ENCODE measurements around the gene NEK11.
"Not testable (repeated sequence)": the region's sequence is repeated elsewhere in the genome, so short reads cannot be mapped to it uniquely, and the experiment has no call there.

The NEK11 gene

GRCh38 chr3:131038326-131038725, 11.6 kb downstream of the NEK11 start:
- H3K9me3 ChIP-seq (ENCODE audit: control insufficient read depth, insufficient read depth, low read length): no peaks in the 10 kb centered on the region
- H3K36me3 ChIP-seq (ENCODE audit: control insufficient read depth, insufficient read depth, low read length): no peaks in the 10 kb centered on the region
- H3K27me3 ChIP-seq (ENCODE audit: control insufficient read depth, insufficient read depth, low read length): no peaks in the 10 kb centered on the region
- H3K4me1 ChIP-seq (ENCODE audit: control insufficient read depth, insufficient read depth, low read length): no peaks in the 10 kb centered on the region
- no peak overlapping the region for H3K27ac ChIP-seq (ENCODE audit: low read depth, low read length)
- no peak overlapping the region for H3K4me3 ChIP-seq (ENCODE audit: low read depth, low read length)
- no peak overlapping the region for H3K9ac ChIP-seq (ENCODE audit: low read depth, low read length)

DNA sequence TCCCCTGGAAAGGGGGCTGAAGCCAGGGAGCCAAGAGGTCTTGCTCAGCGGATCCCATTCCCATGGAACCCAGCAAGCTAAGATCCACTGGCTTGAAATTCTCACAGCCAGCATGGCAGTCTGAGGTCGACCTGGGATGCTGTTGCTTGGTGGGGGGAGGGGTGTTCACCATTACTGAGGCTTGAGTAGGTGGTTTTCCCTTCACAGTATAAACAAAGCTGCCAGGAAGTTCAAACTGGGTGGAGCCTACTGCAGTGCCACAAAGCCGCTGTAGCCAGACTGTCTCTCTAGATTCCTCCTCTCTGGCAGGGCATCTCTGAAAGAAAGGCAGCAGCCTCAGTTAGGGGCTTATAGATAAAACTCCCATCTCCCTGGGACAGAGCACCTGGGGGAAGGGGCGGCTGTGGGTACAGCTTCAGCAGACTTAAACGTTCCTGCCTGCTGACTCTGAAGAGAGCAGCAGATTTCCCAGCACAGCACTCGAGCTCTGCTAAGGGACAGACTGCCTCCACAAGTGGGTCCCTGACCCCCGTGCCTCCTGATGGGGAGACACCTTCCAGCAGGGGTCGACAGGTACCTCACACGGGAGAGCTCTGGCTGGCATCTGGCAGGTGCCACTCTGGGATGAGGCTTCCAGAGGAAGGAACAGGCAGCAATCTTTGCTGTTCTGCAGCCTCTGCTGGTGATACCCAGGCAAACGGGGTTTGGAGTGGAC, 15.8 kb downstream of the NEK11 start:
- H3K27me3 ChIP-seq (ENCODE audit: control insufficient read depth, insufficient read depth, low read length); H3K27ac ChIP-seq (ENCODE audit: low read depth, low read length); H3K9me3 ChIP-seq (ENCODE audit: control insufficient read depth, insufficient read depth, low read length); H3K9ac ChIP-seq (ENCODE audit: low read depth, low read length); H3K36me3 ChIP-seq (ENCODE audit: control insufficient read depth, insufficient read depth, low read length); H3K4me1 ChIP-seq (ENCODE audit: control insufficient read depth, insufficient read depth, low read length); H3K4me3 ChIP-seq (ENCODE audit: low read depth, low read length): not testable (repeated sequence)

GRCh38 chr3:131047582-131047981, 20.9 kb downstream of the NEK11 start:
- Histone ChIP-seq H3K36me3 (ENCODE audit: control insufficient read depth, insufficient read depth, low read length) (no peaks in the 10 kb centered on the region), H3K9me3 (ENCODE audit: control insufficient read depth, insufficient read depth, low read length) (no peaks in the 10 kb centered on the region; the same call in 1 of the 2 replicates), H3K9ac (ENCODE audit: low read depth, low read length) (no peak overlapping the region), H3K4me3 (ENCODE audit: low read depth, low read length) (no peak overlapping the region), H3K4me1 (ENCODE audit: control insufficient read depth, insufficient read depth, low read length) (no peaks in the 10 kb centered on the region), H3K27ac (ENCODE audit: low read depth, low read length) (no peak overlapping the region), H3K27me3 (ENCODE audit: control insufficient read depth, insufficient read depth, low read length) (no peaks in the 10 kb centered on the region)

- Histone ChIP-seq H3K36me3 (ENCODE audit: control insufficient read depth, insufficient read depth, low read length) (no peaks in the 10 kb centered on the region), H3K9ac (ENCODE audit: low read depth, low read length) (no peak overlapping the region), H3K27me3 (ENCODE audit: control insufficient read depth, insufficient read depth, low read length) (no peaks in the 10 kb centered on the region), H3K4me1 (ENCODE audit: control insufficient read depth, insufficient read depth, low read length) (no peaks in the 10 kb centered on the region), H3K4me3 (ENCODE audit: low read depth, low read length) (no peak overlapping the region), H3K9me3 (ENCODE audit: control insufficient read depth, insufficient read depth, low read length) (no peaks in the 10 kb centered on the region; the same call in 1 of the 2 replicates), H3K27ac (ENCODE audit: low read depth, low read length) (no peak overlapping the region)
Observed at GRCh38 chr3:131048030-131048429, 21.4 kb downstream of the NEK11 start.

GRCh38 chr3:131050001-131050400, 23.3 kb downstream of the NEK11 start:
- Histone ChIP-seq H3K9me3 (ENCODE audit: control insufficient read depth, insufficient read depth, low read length) (no peaks in the 10 kb centered on the region; the same call in 1 of the 2 replicates), H3K4me1 (ENCODE audit: control insufficient read depth, insufficient read depth, low read length) (no peaks in the 10 kb centered on the region), H3K9ac (ENCODE audit: low read depth, low read length) (no peak overlapping the region), H3K4me3 (ENCODE audit: low read depth, low read length) (no peak overlapping the region), H3K27me3 (ENCODE audit: control insufficient read depth, insufficient read depth, low read length) (no peaks in the 10 kb centered on the region), H3K36me3 (ENCODE audit: control insufficient read depth, insufficient read depth, low read length) (no peaks in the 10 kb centered on the region), H3K27ac (ENCODE audit: low read depth, low read length) (no peak overlapping the region)

- Histone ChIP-seq H3K9me3 (ENCODE audit: control insufficient read depth, insufficient read depth, low read length) (no peaks in the 10 kb centered on the region), H3K4me1 (ENCODE audit: control insufficient read depth, insufficient read depth, low read length) (no peaks in the 10 kb centered on the region), H3K4me3 (ENCODE audit: low read depth, low read length) (no peak overlapping the region), H3K27me3 (ENCODE audit: control insufficient read depth, insufficient read depth, low read length) (no peaks in the 10 kb centered on the region), H3K9ac (ENCODE audit: low read depth, low read length) (no peak overlapping the region), H3K36me3 (ENCODE audit: control insufficient read depth, insufficient read depth, low read length) (no peaks in the 10 kb centered on the region), H3K27ac (ENCODE audit: low read depth, low read length) (no peak overlapping the region)
Observed at GRCh38 chr3:131053043-131053859, 26.6 kb downstream of the NEK11 start.

DNA sequence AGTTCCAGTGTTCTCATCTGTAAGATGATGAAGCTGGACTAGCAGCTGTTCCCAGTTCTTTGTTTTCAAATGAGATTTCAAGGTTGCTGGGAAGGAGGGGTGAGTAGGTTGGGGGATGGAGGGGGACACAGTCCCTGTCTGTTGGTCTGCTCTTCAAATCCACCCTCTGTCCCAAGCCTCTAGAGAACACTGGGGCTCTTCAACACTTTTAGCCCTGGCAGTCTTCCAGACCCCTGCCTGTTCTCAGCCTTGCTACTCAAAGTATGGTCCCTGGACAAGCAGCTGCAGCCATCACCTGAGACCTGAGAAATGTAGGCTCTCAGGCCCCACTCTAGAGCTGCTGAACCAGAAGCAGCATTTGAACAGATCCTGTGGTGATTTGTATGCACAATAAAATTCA, 41.3 kb downstream of the NEK11 start:
- no peaks in the 10 kb centered on the region for H3K9me3 ChIP-seq (ENCODE audit: control insufficient read depth, insufficient read depth, low read length)
- H3K27ac ChIP-seq (ENCODE audit: low read depth, low read length): no peak overlapping the region
- H3K36me3 ChIP-seq (ENCODE audit: control insufficient read depth, insufficient read depth, low read length): no peaks in the 10 kb centered on the region
- H3K4me3 ChIP-seq (ENCODE audit: low read depth, low read length): no peak overlapping the region
- no peaks in the 10 kb centered on the region for H3K27me3 ChIP-seq (ENCODE audit: control insufficient read depth, insufficient read depth, low read length)
- no peaks in the 10 kb centered on the region for H3K4me1 ChIP-seq (ENCODE audit: control insufficient read depth, insufficient read depth, low read length)
- H3K9ac ChIP-seq (ENCODE audit: low read depth, low read length): no peak overlapping the region

DNA sequence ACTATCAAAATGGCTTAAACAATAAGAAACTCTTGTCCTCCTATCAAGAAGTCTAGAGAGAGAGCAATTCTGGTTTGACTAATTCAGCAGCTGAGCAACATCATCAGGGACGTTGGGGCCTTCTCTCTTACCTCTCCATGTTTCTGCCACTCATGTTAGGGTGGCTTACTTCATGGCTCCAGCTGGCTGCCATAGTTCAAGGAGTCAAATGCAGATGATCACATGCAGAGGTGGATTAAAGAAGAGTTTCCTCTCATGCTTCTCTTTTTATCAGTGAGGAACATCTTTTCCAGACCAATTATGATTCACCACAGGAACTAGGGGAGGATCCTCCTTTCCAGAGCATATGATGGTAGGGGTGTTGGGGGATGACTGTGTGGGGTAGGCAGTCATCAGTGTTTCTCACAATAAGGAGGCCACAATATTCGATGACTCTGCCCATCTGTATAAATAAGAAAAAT, 45.5 kb downstream of the NEK11 start:
- Histone ChIP-seq H3K27me3 (ENCODE audit: control insufficient read depth, insufficient read depth, low read length) (no peaks in the 10 kb centered on the region), H3K27ac (ENCODE audit: low read depth, low read length) (no peak overlapping the region), H3K4me3 (ENCODE audit: low read depth, low read length) (no peak overlapping the region), H3K36me3 (ENCODE audit: control insufficient read depth, insufficient read depth, low read length) (no peaks in the 10 kb centered on the region), H3K9ac (ENCODE audit: low read depth, low read length) (no peak overlapping the region), H3K9me3 (ENCODE audit: control insufficient read depth, insufficient read depth, low read length) (no peaks in the 10 kb centered on the region), H3K4me1 (ENCODE audit: control insufficient read depth, insufficient read depth, low read length) (peaks cover 12% of the 10 kb centered on the region)

GRCh38 chr3:131072845-131073244, 46.2 kb downstream of the NEK11 start:
- H3K4me1 ChIP-seq (ENCODE audit: control insufficient read depth, insufficient read depth, low read length): peaks cover 19% of the 10 kb centered on the region
- H3K9ac ChIP-seq (ENCODE audit: low read depth, low read length): no peak overlapping the region
- no peaks in the 10 kb centered on the region for H3K36me3 ChIP-seq (ENCODE audit: control insufficient read depth, insufficient read depth, low read length)
- H3K4me3 ChIP-seq (ENCODE audit: low read depth, low read length): no peak overlapping the region
- H3K9me3 ChIP-seq (ENCODE audit: control insufficient read depth, insufficient read depth, low read length): no peaks in the 10 kb centered on the region
- no peaks in the 10 kb centered on the region for H3K27me3 ChIP-seq (ENCODE audit: control insufficient read depth, insufficient read depth, low read length)
- H3K27ac ChIP-seq (ENCODE audit: low read depth, low read length): no peak overlapping the region

DNA sequence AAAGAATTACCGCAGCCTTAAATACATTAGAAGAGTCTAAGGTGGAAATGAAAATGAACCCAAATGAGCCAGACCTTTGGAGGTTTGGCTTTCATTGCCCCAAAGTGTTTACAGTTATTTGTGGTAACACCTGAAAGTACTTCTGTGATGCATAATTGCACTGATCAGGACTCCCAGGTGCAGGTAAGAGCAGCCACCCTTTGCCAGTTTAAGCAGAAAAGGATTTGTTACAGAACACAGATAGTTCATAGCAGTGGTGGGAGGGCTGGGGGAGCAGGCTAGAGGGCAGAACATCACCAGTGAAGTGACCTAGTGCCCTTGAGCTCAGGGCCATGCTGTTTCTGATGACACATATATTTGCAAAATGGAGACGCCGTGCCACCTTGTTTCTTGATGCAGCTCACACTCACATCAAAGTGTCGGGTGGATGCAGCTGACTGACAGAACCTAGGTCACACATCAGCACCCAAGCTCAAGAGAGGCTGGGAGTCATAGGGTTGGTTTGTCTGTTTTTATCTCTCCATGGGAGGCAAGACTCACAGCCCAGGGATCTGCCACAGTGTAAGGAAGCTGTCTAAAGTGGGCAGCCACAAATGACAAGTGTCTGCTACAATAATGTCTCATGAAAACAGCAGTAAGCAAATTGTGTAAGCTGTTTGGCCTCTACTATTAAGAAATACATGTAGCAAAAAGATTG, 49.1 kb downstream of the NEK11 start:
- H3K9ac ChIP-seq (ENCODE audit: low read depth, low read length): no peak overlapping the region

DNA sequence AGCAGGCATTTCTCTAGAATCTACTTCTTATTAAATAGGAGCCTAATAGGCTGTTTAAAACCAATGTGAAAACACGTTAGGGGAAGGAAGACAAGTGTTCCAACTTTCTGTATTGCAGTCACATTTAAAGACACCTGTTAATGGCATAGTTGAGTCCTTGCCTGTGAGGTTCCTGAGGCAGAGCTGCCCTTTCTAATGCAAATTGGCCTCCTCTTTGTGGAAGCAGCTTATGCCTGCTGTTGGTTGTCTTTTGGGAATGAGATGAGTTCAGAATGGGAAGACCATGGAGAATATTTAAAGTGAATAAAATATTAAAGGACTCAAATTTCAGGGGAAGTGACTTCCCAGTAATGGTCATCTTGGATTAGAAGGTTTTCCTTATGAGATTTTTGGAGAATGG, 51.2 kb downstream of the NEK11 start:
- no peaks in the 10 kb centered on the region for H3K36me3 ChIP-seq (ENCODE audit: control insufficient read depth, insufficient read depth, low read length)
- H3K27ac ChIP-seq (ENCODE audit: low read depth, low read length): peak overlapping the region; percentile 37
- no peaks in the 10 kb centered on the region for H3K27me3 ChIP-seq (ENCODE audit: control insufficient read depth, insufficient read depth, low read length)
- no peaks in the 10 kb centered on the region for H3K9me3 ChIP-seq (ENCODE audit: control insufficient read depth, insufficient read depth, low read length)
- peaks cover 26% of the 10 kb centered on the region for H3K4me1 ChIP-seq (ENCODE audit: control insufficient read depth, insufficient read depth, low read length)
- H3K4me3 ChIP-seq (ENCODE audit: low read depth, low read length): 0 out of 2 replicates have a peak overlapping the region, but pooled peaks have one; percentile 28
- H3K9ac ChIP-seq (ENCODE audit: low read depth, low read length): no peak overlapping the region

More for the DNA sequence above, 49.1 kb downstream of the NEK11 start:
- no peaks in the 10 kb centered on the region for H3K9me3 ChIP-seq (ENCODE audit: control insufficient read depth, insufficient read depth, low read length)
- peaks cover 26% of the 10 kb centered on the region for H3K4me1 ChIP-seq (ENCODE audit: control insufficient read depth, insufficient read depth, low read length)
- H3K27ac ChIP-seq (ENCODE audit: low read depth, low read length): no peak overlapping the region
- no peaks in the 10 kb centered on the region for H3K36me3 ChIP-seq (ENCODE audit: control insufficient read depth, insufficient read depth, low read length)
- H3K27me3 ChIP-seq (ENCODE audit: control insufficient read depth, insufficient read depth, low read length): no peaks in the 10 kb centered on the region
- H3K4me3 ChIP-seq (ENCODE audit: low read depth, low read length): no peak overlapping the region

Data from HUES48 (cell line).